HepG2 (cell line): Measurements from ENCODE around the gene MST1. TPM values are rescaled to one million over a fixed set of nuclear protein-coding genes. Genes with fewer than 3 reads are reported as not detected.

Source experiments
- DZIP1 ChIP-seq: sonication (generic); formaldehyde crosslinking; IDR thresholded peaks from 2 replicates; pipeline ENCODE4 v1.5.0; 2020; ENCODE audit warnings: mild to moderate bottlenecking, missing genetic modification reagents
- ELF1 ChIP-seq: sonication (generic); formaldehyde crosslinking; IDR thresholded peaks from 2 replicates; pipeline ENCODE4 v1.4.0; 2020; ENCODE audit warnings: missing genetic modification reagents
- HMG20A ChIP-seq: IDR thresholded peaks from 2 replicates; pipeline ENCODE4 v1.6.1; 2016; ENCODE audit warnings: borderline replicate concordance
- MEIS1 ChIP-seq: sonication (generic); formaldehyde crosslinking; IDR thresholded peaks from 2 replicates; pipeline ENCODE4 v1.9.0; 2021; ENCODE audit warnings: mild to moderate bottlenecking, missing genetic modification reagents, moderate library complexity, borderline replicate concordance
- PCBP2 ChIP-seq: fragments of 200-400 bp; formaldehyde crosslinking; optimal IDR thresholded peaks from 2 replicates; pipeline ENCODE3; 2018; ENCODE audit warnings: low read length, low read depth; ENCODE audit not compliant: poor library complexity, severe bottlenecking
- PHF20 ChIP-seq: sonication (generic); formaldehyde crosslinking; IDR thresholded peaks from 2 replicates; pipeline ENCODE4 v1.5.0; 2020; ENCODE audit warnings: mild to moderate bottlenecking, missing genetic modification reagents
- ZBTB3 ChIP-seq: sonication (generic); formaldehyde crosslinking; IDR thresholded peaks from 2 replicates; pipeline ENCODE4 v1.4.0; 2020; ENCODE audit warnings: low read depth, mild to moderate bottlenecking, moderate library complexity, missing genetic modification reagents, borderline replicate concordance
- ZNF232 ChIP-seq: sonication (generic); formaldehyde crosslinking; IDR thresholded peaks from 2 replicates; pipeline ENCODE4 v1.4.0; 2020; ENCODE audit warnings: missing genetic modification reagents, borderline replicate concordance
- ZNF235 ChIP-seq: sonication (generic); formaldehyde crosslinking; IDR thresholded peaks from 2 replicates; pipeline ENCODE4 v1.8.1; 2023; ENCODE audit warnings: mild to moderate bottlenecking, missing genetic modification reagents, borderline replicate concordance
- ZNF414 ChIP-seq: sonication (generic); formaldehyde crosslinking; IDR thresholded peaks from 2 replicates; pipeline ENCODE4 v1.5.0; 2020; ENCODE audit warnings: missing genetic modification reagents
- ZNF569 ChIP-seq: sonication (generic); formaldehyde crosslinking; IDR thresholded peaks from 2 replicates; pipeline ENCODE4 v1.5.0; 2020; ENCODE audit warnings: mild to moderate bottlenecking, missing genetic modification reagents, moderate library complexity, borderline replicate concordance
- ZNF572 ChIP-seq: sonication (generic); formaldehyde crosslinking; IDR thresholded peaks from 2 replicates; pipeline ENCODE4 v1.5.1; 2020; ENCODE audit warnings: mild to moderate bottlenecking, missing genetic modification reagents
- ZNF598 ChIP-seq: sonication (generic); formaldehyde crosslinking; IDR thresholded peaks from 2 replicates; pipeline ENCODE4 v1.5.1; 2020; ENCODE audit warnings: mild to moderate bottlenecking, missing genetic modification reagents, borderline replicate concordance
- ZNF607 ChIP-seq: sonication (generic); formaldehyde crosslinking; IDR thresholded peaks from 2 replicates; pipeline ENCODE4 v1.5.1; 2020; ENCODE audit warnings: missing genetic modification reagents, mild to moderate bottlenecking, borderline replicate concordance
- ZNF644 ChIP-seq: IDR thresholded peaks from 2 replicates; pipeline ENCODE4 v1.6.1; 2016; ENCODE audit warnings: low read depth
- ZNF747 ChIP-seq: sonication (generic); formaldehyde crosslinking; IDR thresholded peaks from 2 replicates; pipeline ENCODE4 v1.8.1; 2023; ENCODE audit warnings: missing genetic modification reagents, mild to moderate bottlenecking, borderline replicate concordance
- ZNF766 ChIP-seq: sonication (generic); formaldehyde crosslinking; IDR thresholded peaks from 2 replicates; pipeline ENCODE4 v1.5.0; 2020; ENCODE audit warnings: missing genetic modification reagents, borderline replicate concordance
- ZNF781 ChIP-seq: sonication (generic); formaldehyde crosslinking; IDR thresholded peaks from 2 replicates; pipeline ENCODE4 v1.5.1; 2020; ENCODE audit warnings: borderline replicate concordance, mild to moderate bottlenecking, missing genetic modification reagents; ENCODE audit errors: not compliant biosample characterization
- ZNF784 ChIP-seq: sonication (generic); formaldehyde crosslinking; IDR thresholded peaks from 2 replicates; pipeline ENCODE4 v1.5.1; 2020; ENCODE audit warnings: missing genetic modification reagents, mild to moderate bottlenecking, borderline replicate concordance
- ZNF83 ChIP-seq: sonication (generic); formaldehyde crosslinking; IDR thresholded peaks from 2 replicates; pipeline ENCODE4 v1.4.0; 2020; ENCODE audit warnings: missing genetic modification reagents, mild to moderate bottlenecking, borderline replicate concordance
- ZNF839 ChIP-seq: sonication (generic); formaldehyde crosslinking; IDR thresholded peaks from 2 replicates; pipeline ENCODE4 v1.4.0; 2020; ENCODE audit warnings: missing genetic modification reagents, mild to moderate bottlenecking, borderline replicate concordance
- polyA plus RNA-seq, 8 experiments: library from polyadenylated mRNA; depleted of rRNA in 3 of 8; stranded (reverse) in 7 of 8; unstranded in 1 of 8; fragments of >200 nt; fragmentation: Illumina TruSeq in 4 of 8; extraction: Trizol in 4 of 8; gene quantifications; 2 replicates each; pipeline versions ENCODE4 v1.2.1 to v1.2.3, GENCODE V29; 2011 to 2016; ENCODE audit warnings: low read depth in 4 of 8, missing spikeins in 1 of 8, mixed read lengths in 1 of 8; ENCODE audit not compliant: insufficient read depth in 1 of 8
- total RNA-seq, 5 experiments: library from RNA; depleted of rRNA; stranded (reverse); fragments of >200 nt; fragmentation: Illumina TruSeq; extraction: Trizol; gene quantifications; 2 replicates each; pipeline ENCODE4 v1.2.3, GENCODE V29; 2016; ENCODE audit warnings: low read depth in 1 of 5
- TF ChIP-seq, protein P1 (sequence below): sonication (generic); formaldehyde crosslinking; IDR thresholded peaks from 2 replicates; pipeline ENCODE4 v1.5.1; 2020; ENCODE audit warnings: mild to moderate bottlenecking, missing genetic modification reagents, moderate library complexity
- TF ChIP-seq, protein P2 (sequence below): IDR thresholded peaks from 2 replicates; pipeline ENCODE4 v1.6.1; 2016; ENCODE audit warnings: low read depth

The MST1 gene
- total and polyA plus RNA-seq, 2 of the 13 experiments (the other 11 are each of a cell fraction or from before 2014, with no cell fraction given) = 189 to 452 TPM

GRCh38 chr3:49668414-49668797, 20.9 kb downstream of the MST1 start (continued):
- TF ChIP-seq DZIP1 (CRISPR knock-in tag) (no peak), ZNF747 (0 out of 2 replicates have a peak, but pooled peaks have one; percentile 55), PCBP2 (no peak), ZNF414 (CRISPR knock-in tag) (peak; percentile 77; the same call in 1 of the 2 replicates), PHF20 (CRISPR knock-in tag) (no peak), ZNF784 (CRISPR knock-in tag) (no peak), HMG20A (peak; percentile 78), ZNF83 (no peak), ZNF572 (CRISPR knock-in tag) (no peak), ZNF569 (CRISPR knock-in tag) (no peak), MEIS1 (CRISPR knock-in tag) (no peak), ZNF839 (CRISPR knock-in tag) (no peak), ZNF644 (0 out of 2 replicates have a peak, but pooled peaks have one; percentile 58), ZNF235 (CRISPR knock-in tag) (no peak), ZNF598 (CRISPR knock-in tag) (no peak), ZBTB3 (CRISPR knock-in tag) (no peak), ZNF232 (CRISPR knock-in tag) (0 out of 2 replicates have a peak, but pooled peaks have one; percentile 4), ZNF766 (no peak), ELF1 (CRISPR knock-in tag) (0 out of 2 replicates have a peak, but pooled peaks have one; percentile 39), ZNF607 (no peak), ZNF781 (CRISPR knock-in tag) (no peak)
- TF ChIP-seq, protein P1, sequence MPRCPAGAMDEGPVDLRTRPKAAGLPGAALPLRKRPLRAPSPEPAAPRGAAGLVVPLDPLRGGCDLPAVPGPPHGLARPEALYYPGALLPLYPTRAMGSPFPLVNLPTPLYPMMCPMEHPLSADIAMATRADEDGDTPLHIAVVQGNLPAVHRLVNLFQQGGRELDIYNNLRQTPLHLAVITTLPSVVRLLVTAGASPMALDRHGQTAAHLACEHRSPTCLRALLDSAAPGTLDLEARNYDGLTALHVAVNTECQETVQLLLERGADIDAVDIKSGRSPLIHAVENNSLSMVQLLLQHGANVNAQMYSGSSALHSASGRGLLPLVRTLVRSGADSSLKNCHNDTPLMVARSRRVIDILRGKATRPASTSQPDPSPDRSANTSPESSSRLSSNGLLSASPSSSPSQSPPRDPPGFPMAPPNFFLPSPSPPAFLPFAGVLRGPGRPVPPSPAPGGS (CRISPR knock-in tag) = no peak
- TF ChIP-seq, protein P2, sequence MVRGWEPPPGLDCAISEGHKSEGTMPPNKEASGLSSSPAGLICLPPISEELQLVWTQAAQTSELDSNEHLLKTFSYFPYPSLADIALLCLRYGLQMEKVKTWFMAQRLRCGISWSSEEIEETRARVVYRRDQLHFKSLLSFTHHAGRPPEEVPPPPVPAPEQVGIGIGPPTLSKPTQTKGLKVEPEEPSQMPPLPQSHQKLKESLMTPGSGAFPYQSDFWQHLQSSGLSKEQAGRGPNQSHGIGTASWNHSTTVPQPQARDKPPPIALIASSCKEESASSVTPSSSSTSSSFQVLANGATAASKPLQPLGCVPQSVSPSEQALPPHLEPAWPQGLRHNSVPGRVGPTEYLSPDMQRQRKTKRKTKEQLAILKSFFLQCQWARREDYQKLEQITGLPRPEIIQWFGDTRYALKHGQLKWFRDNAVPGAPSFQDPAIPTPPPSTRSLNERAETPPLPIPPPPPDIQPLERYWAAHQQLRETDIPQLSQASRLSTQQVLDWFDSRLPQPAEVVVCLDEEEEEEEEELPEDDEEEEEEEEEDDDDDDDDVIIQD (CRISPR knock-in tag) = peak; percentile 59; the same call in 1 of the 2 replicates
